SK-N-SH (cell line): ENCODE measurements around the gene BACE1-AS. TPM values are rescaled to one million over a fixed set of nuclear protein-coding genes. Genes with fewer than 3 reads are reported as not detected.

ENCODE experiments used
- CTCF ChIA-PET: fragments of 300-600, 350-600 bp; formaldehyde crosslinking; extraction: SDS; loops from one replicate; lab custom pipeline; 2021; lab: Yijun Ruan, JAX
- POLR2A ChIA-PET: fragments of 350-600 bp; sonication (Branson Sonifier 250); formaldehyde crosslinking; extraction: SDS; loops from one replicate; lab custom pipeline; 2020; ENCODE audit warnings: antibody characterized with exemption, inconsistent platforms; lab: Yijun Ruan, JAX
- DNase-seq: peaks from one replicate; pipeline ENCODE4 v3.0.0; 2012
- H2AFZ ChIP-seq: fragments of 200-600 bp; sonication (generic); 2 replicates; pipeline ENCODE4 v1.8.1; 2016; ENCODE audit warnings: antibody characterized with exemption, mild to moderate bottlenecking, low read depth
- H3F3A ChIP-seq: fragments of 200-600 bp; sonication (generic); replicated peaks from 2 replicates; pipeline ENCODE3; 2016; ENCODE audit warnings: antibody characterized with exemption, mild to moderate bottlenecking; ENCODE audit not compliant: insufficient read depth
- H3K27ac ChIP-seq, 2 experiments: fragments of 200-500 bp in 1 of 2; fragments of 200-600 bp in 1 of 2; sonication (Bioruptor generic) in 1 of 2; sonication (generic), shearing (Covaris generic) in 1 of 2; 2 replicates each; pipeline versions ENCODE4 v1.5.1 to v1.6.1; 2014 to 2016; ENCODE audit warnings: low read depth in 2 of 2, inconsistent platforms in 1 of 2, low read length in 1 of 2, mild to moderate bottlenecking in 1 of 2, mixed read lengths in 1 of 2
- H3K27me3 ChIP-seq: fragments of 200-600 bp; sonication (generic), shearing (Covaris generic); 2 replicates; pipeline ENCODE4 v1.6.1; 2016; ENCODE audit warnings: mixed run types; ENCODE audit not compliant: insufficient read depth
- H3K36me3 ChIP-seq, 2 experiments: fragments of 200-500 bp in 1 of 2; fragments of 200-600 bp in 1 of 2; sonication (Bioruptor generic) in 1 of 2; sonication (generic) in 1 of 2; replicated peaks in 1 of 2; 2 replicates each; pipeline versions ENCODE3 to v1.5.1; 2014 to 2016; ENCODE audit warnings: low read length in 1 of 2, mild to moderate bottlenecking in 1 of 2; ENCODE audit not compliant: insufficient read depth in 2 of 2, control insufficient read depth in 1 of 2
- H3K4me1 ChIP-seq, 2 experiments: fragments of 200-500 bp in 1 of 2; fragments of 200-600 bp in 1 of 2; sonication (Bioruptor generic) in 1 of 2; sonication (generic), shearing (Covaris generic) in 1 of 2; 2 replicates each; pipeline versions ENCODE4 v1.5.1 to v1.6.1; 2014 to 2016; ENCODE audit warnings: low read depth in 1 of 2, low read length in 1 of 2, mixed run types in 1 of 2; ENCODE audit not compliant: insufficient read depth in 2 of 2, control insufficient read depth in 1 of 2
- H3K4me2 ChIP-seq: fragments of 200-600 bp; sonication (generic), shearing (Covaris generic); 2 replicates; pipeline ENCODE4 v1.6.1; 2017; ENCODE audit warnings: mixed run types
- H3K4me3 ChIP-seq, 2 experiments: fragments of 200-500 bp in 1 of 2; fragments of 200-600 bp in 1 of 2; sonication (Bioruptor generic) in 1 of 2; sonication (generic), shearing (Covaris generic) in 1 of 2; 2 replicates each; pipeline versions ENCODE4 v1.5.1 to v1.8.1; 2014 to 2016; ENCODE audit warnings: low read depth in 2 of 2, inconsistent platforms in 1 of 2, low read length in 1 of 2, mild to moderate bottlenecking in 1 of 2, mixed read lengths in 1 of 2, moderate library complexity in 1 of 2
- H3K79me2 ChIP-seq: fragments of 200-600 bp; sonication (generic); 2 replicates; pipeline ENCODE4 v1.8.1; 2017; ENCODE audit warnings: mild to moderate bottlenecking; ENCODE audit not compliant: insufficient read depth
- H3K9ac ChIP-seq: fragments of 200-600 bp; sonication (generic); 2 replicates; pipeline ENCODE4 v1.6.1; 2017; ENCODE audit warnings: mixed run types
- H3K9me2 ChIP-seq: fragments of 200-600 bp; sonication (generic); 2 replicates; pipeline ENCODE4 v1.6.1; 2017; ENCODE audit warnings: mixed run types
- H3K9me3 ChIP-seq: fragments of 200-600 bp; sonication (generic); 2 replicates; pipeline ENCODE4 v1.6.1; 2017; ENCODE audit warnings: mixed run types, mild to moderate bottlenecking, moderate library complexity
- H4K20me1 ChIP-seq: fragments of 200-600 bp; sonication (generic); 2 replicates; pipeline ENCODE4 v1.6.1; 2017; ENCODE audit warnings: mild to moderate bottlenecking, mixed run types; ENCODE audit not compliant: insufficient read depth
- CHD2 ChIP-seq: fragments of 150-350 bp; IDR thresholded peaks from 2 replicates; pipeline ENCODE4 v1.6.1; 2018; ENCODE audit warnings: low read length; ENCODE audit not compliant: partially characterized antibody
- ELF1 ChIP-seq: IDR thresholded peaks from 2 replicates; pipeline ENCODE4 v1.4.0; 2012
- EP300 ChIP-seq, 2 experiments: IDR thresholded peaks; 2 replicates each; pipeline versions ENCODE4 v1.4.0 to v1.6.1; 2012; ENCODE audit warnings: borderline replicate concordance in 1 of 2, low read depth in 1 of 2, low read length in 1 of 2
- EZH2phosphoT487 ChIP-seq: fragments of 200-600 bp; sonication (generic); IDR thresholded peaks from 2 replicates; pipeline ENCODE4 v1.6.1; 2017; ENCODE audit warnings: low read depth, mixed run types, mild to moderate bottlenecking, antibody characterized with exemption, moderate library complexity, borderline replicate concordance
- FOXJ3 ChIP-seq: sonication (generic); formaldehyde crosslinking; IDR thresholded peaks from 2 replicates; pipeline ENCODE4 v1.5.1; 2020; ENCODE audit warnings: mild to moderate bottlenecking, missing genetic modification reagents
- FOXM1 ChIP-seq: IDR thresholded peaks from 2 replicates; pipeline ENCODE4 v1.4.0; 2012; ENCODE audit warnings: low read depth, mild to moderate bottlenecking
- GATA2 ChIP-seq: sonication (generic); formaldehyde crosslinking; IDR thresholded peaks from 2 replicates; pipeline ENCODE4 v1.5.0; 2020; ENCODE audit warnings: mild to moderate bottlenecking, missing genetic modification reagents
- MEF2A ChIP-seq: IDR thresholded peaks from 2 replicates; pipeline ENCODE4 v1.4.0; 2012; ENCODE audit warnings: low read depth, borderline replicate concordance
- MXI1 ChIP-seq: IDR thresholded peaks from 2 replicates; pipeline ENCODE4 v1.6.1; 2012; ENCODE audit warnings: mild to moderate bottlenecking, low read depth, low read length, improper control_type of control experiment
- NFIC ChIP-seq: IDR thresholded peaks from 2 replicates; pipeline ENCODE4 v1.4.0; 2012; ENCODE audit warnings: borderline replicate concordance
- POLR2AphosphoS5 ChIP-seq: IDR thresholded peaks from 2 replicates; pipeline ENCODE4 v1.6.1; 2012; ENCODE audit warnings: low read depth, low read length
- RAD21 ChIP-seq: IDR thresholded peaks from 2 replicates; pipeline ENCODE4 v1.6.1; 2012; ENCODE audit warnings: mild to moderate bottlenecking, low read length
- RFX5 ChIP-seq: IDR thresholded peaks from 2 replicates; pipeline ENCODE4 v1.6.1; 2012; ENCODE audit warnings: mild to moderate bottlenecking, improper control_type of control experiment, low read length
- RXRA ChIP-seq: IDR thresholded peaks from 2 replicates; pipeline ENCODE4 v1.4.0; 2012; ENCODE audit warnings: low read depth, mild to moderate bottlenecking, borderline replicate concordance
- SIN3A ChIP-seq: IDR thresholded peaks from 2 replicates; pipeline ENCODE4 v1.6.1; 2012; ENCODE audit warnings: low read depth, mild to moderate bottlenecking, low read length, moderate library complexity, borderline replicate concordance
- SMC3 ChIP-seq: IDR thresholded peaks from 2 replicates; pipeline ENCODE4 v1.6.1; 2012; ENCODE audit warnings: low read depth, low read length, improper control_type of control experiment
- TEAD4 ChIP-seq: IDR thresholded peaks from 2 replicates; pipeline ENCODE4 v1.4.0; 2012; ENCODE audit warnings: mild to moderate bottlenecking, borderline replicate concordance; ENCODE audit not compliant: insufficient read depth
- WGBS: methylation state at CpG from one replicate; pipeline ENCODE4 v1.1.6; 2017; ENCODE audit warnings: low lambda C conversion rate; 5-methylcytosine and 5-hydroxymethylcytosine counted together
- polyA plus RNA-seq, 3 experiments: library from polyadenylated mRNA; depleted of rRNA; stranded (reverse); fragments of >200 nt; gene quantifications; 2 replicates each; pipeline ENCODE4 v1.2.3, GENCODE V29; 2012
- TF ChIP-seq, protein P1 (sequence below): fragments of 150-350 bp; IDR thresholded peaks from 2 replicates; pipeline ENCODE4 v1.6.1; 2017; ENCODE audit warnings: antibody characterized with exemption, low read length, low read depth, borderline replicate concordance
- TF ChIP-seq, protein P2 (sequence below): IDR thresholded peaks from 2 replicates; pipeline ENCODE4 v1.6.1; 2012; ENCODE audit warnings: mild to moderate bottlenecking, low read depth, low read length, moderate library complexity
- TF ChIP-seq, protein P3 (sequence below): IDR thresholded peaks from 2 replicates; pipeline ENCODE4 v1.4.0; 2012; ENCODE audit warnings: low read depth, borderline replicate concordance

BACE1-AS gene
- polyA plus RNA-seq, 1 of the 3 experiments (the other 2 are of a cell fraction), result 5.7 TPM

DNA sequence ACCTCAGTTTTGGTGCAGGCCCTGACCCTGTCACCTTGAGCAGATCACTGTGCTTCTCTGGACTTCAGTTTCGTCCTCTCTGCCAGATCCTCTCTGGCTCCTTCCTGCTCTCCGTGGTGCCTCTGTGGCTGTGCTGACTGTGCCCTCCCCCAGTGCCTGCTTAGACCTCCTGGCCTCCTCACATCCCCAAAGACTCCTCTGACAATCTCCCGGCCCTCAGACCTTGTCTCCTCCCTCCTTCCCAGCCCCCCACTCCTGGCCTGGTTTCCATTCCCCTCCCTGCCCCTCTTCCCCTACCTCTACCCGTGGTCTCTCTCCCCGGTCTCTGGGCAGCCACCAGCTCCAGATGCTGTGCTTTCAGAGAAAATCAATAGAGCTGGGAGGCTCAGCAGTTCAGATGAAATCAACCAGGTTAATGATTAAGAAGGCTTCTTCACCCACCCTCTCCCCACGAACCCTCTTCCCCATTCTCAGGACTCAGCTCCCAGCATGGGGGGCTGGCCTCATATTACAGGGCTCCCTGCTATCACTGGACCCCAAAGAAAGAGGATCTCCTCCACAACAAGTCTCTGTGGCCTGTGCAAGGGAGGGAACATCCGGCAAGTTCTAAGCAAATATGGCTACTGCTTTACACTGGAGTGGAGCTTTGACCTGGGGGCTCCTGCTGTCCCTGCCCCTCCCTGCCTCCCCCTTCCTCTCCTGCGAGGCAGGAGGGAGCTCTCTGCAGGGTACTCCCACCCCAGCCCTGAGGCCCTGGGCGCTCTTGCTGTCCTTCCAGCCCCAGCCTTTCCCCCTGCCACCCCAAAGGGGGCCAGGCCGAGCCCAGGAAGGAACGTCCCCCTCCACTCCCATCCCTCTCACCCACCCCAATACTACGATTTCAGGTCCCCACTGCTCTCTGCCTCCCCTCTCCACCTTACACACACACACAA, 8.5 kb downstream of the BACE1-AS start:
- H2AFZ ChIP-seq, result no peak overlapping the region
- ChIA-PET CTCF (no interaction called here), POLR2A (no interaction called here)
- no peak overlapping the region for H3K9ac ChIP-seq
- no peak overlapping the region for H3K4me3 ChIP-seq
- no peak overlapping the region for H3K4me2 ChIP-seq
- no peak overlapping the region; a peak in 1 of 4 replicates for H3K27ac ChIP-seq
- DNase-seq, result peak; percentile 44
- TF ChIP-seq ELF1 (no peak), NFIC (no peak), TEAD4 (no peak), RXRA (no peak), CHD2 (no peak), SMC3 (no peak), EP300 (IDR thresholded peaks at IDR 0.05; ENCODE audit: borderline replicate concordance in 1 of 2, low read depth in 1 of 2, low read length in 1 of 2) (no peak), MEF2A (no peak), FOXJ3 (CRISPR knock-in tag) (no peak), RFX5 (no peak), GATA2 (CRISPR knock-in tag) (no peak), RAD21 (no peak), SIN3A (no peak), MXI1 (no peak), POLR2AphosphoS5 (no peak), FOXM1 (no peak), EZH2phosphoT487 (no peak)
- TF ChIP-seq, protein P1, sequence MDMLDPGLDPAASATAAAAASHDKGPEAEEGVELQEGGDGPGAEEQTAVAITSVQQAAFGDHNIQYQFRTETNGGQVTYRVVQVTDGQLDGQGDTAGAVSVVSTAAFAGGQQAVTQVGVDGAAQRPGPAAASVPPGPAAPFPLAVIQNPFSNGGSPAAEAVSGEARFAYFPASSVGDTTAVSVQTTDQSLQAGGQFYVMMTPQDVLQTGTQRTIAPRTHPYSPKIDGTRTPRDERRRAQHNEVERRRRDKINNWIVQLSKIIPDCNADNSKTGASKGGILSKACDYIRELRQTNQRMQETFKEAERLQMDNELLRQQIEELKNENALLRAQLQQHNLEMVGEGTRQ, result no peak
- TF ChIP-seq, protein P2, sequence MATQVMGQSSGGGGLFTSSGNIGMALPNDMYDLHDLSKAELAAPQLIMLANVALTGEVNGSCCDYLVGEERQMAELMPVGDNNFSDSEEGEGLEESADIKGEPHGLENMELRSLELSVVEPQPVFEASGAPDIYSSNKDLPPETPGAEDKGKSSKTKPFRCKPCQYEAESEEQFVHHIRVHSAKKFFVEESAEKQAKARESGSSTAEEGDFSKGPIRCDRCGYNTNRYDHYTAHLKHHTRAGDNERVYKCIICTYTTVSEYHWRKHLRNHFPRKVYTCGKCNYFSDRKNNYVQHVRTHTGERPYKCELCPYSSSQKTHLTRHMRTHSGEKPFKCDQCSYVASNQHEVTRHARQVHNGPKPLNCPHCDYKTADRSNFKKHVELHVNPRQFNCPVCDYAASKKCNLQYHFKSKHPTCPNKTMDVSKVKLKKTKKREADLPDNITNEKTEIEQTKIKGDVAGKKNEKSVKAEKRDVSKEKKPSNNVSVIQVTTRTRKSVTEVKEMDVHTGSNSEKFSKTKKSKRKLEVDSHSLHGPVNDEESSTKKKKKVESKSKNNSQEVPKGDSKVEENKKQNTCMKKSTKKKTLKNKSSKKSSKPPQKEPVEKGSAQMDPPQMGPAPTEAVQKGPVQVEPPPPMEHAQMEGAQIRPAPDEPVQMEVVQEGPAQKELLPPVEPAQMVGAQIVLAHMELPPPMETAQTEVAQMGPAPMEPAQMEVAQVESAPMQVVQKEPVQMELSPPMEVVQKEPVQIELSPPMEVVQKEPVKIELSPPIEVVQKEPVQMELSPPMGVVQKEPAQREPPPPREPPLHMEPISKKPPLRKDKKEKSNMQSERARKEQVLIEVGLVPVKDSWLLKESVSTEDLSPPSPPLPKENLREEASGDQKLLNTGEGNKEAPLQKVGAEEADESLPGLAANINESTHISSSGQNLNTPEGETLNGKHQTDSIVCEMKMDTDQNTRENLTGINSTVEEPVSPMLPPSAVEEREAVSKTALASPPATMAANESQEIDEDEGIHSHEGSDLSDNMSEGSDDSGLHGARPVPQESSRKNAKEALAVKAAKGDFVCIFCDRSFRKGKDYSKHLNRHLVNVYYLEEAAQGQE, result no peak
- TF ChIP-seq, protein P3, sequence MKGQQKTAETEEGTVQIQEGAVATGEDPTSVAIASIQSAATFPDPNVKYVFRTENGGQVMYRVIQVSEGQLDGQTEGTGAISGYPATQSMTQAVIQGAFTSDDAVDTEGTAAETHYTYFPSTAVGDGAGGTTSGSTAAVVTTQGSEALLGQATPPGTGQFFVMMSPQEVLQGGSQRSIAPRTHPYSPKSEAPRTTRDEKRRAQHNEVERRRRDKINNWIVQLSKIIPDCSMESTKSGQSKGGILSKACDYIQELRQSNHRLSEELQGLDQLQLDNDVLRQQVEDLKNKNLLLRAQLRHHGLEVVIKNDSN, result no peak
- 83% methylated on average over 12 of the region's 12 CpGs for WGBS
- no peaks in the 10 kb centered on the region for H3K36me3 ChIP-seq
- H3K79me2 ChIP-seq, result 0 out of 2 replicates have a peak, but pooled peaks cover 4% of the 10 kb centered on the region
- H3K27me3 ChIP-seq, result no peaks in the 10 kb centered on the region
- H3K9me3 ChIP-seq, result no peaks in the 10 kb centered on the region
- H3K9me2 ChIP-seq, result no peaks in the 10 kb centered on the region
- H3K4me1 ChIP-seq, result peaks cover 0 to 15% of the 10 kb centered on the region in 2 experiments; a peak in 1 of 4 replicates
- no peaks in the 10 kb centered on the region for H3F3A ChIP-seq
- no peaks in the 10 kb centered on the region for H4K20me1 ChIP-seq
